RKO (cell line): ENCODE results near the gene ADI1.

Experiments
- DNase-seq: peaks from one replicate; pipeline ENCODE4 v3.0.0-alpha.2; 2016; ENCODE audit warnings: low spot score

The ADI1 gene, protein sequence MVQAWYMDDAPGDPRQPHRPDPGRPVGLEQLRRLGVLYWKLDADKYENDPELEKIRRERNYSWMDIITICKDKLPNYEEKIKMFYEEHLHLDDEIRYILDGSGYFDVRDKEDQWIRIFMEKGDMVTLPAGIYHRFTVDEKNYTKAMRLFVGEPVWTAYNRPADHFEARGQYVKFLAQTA

DNA sequence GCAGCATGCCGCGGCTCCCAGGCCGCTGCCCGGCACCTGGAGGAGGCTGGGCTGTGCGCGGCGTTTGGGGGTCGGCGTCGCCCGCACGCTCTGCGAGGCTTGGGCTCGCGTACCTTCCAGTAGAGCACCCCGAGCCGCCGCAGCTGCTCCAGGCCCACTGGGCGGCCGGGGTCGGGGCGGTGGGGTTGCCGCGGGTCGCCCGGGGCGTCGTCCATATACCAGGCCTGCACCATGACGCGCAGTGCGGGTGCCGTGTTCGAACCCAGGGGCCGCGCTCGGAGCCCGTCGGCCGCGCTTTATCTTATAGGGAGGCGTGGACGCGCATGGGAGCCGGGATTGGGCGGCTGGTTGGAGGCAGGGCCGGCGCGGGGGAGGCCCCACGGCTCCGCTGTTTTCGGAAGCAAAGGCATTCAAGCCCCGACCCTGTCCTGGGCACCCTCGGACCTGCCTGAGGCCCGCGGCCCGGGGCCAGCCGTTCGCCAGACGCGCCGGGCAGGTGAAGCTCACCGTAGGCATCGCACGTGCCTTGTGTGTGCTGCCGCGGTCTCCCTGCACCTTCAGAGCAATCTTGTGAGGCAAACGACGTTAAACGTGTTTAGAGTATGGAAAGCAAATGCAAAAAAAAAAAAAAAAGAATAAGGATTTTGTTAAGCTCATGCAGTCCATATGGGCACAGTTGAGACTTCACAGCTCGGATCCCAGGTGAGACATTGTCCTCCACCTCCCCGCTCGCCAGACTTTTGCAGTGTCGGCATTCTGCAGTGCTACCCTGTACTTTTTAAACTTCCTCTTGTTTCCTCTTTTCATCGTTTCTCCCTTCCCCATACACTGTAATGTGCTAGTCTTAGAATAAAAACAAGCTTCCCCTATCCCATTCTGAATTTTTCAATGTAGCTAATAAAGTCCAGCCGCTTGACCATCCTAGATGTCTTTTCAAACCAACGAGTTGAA is at the start of gene ADI1:
Gene ADI1, minus strand, starts transcription at position 277 of the 951 bp plus-strand sequence. Its CDS starts 44 bp downstream, at position 233.
- DNase-seq = peak; percentile 78

DNA sequence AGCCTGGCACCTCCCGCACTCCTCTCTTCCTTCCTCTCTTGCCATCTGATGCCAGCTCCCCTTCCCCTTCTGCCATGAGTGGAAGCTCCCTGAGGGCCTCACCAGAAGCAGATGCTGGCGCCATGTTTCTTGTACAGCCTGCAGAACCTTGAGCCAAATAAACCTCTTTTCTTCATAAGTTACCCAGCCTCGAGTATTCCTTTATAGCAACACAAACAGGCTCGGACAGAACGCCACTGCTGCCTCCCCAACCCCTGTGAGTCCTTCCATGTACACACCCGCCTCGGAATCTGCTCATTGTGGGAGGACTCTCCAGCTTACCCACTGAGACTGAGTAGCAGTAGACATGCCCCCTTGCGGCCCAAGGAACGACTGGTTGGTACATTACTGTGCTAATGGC is 47.5 kb upstream of the ADI1 start:
- DNase-seq = no peak

DNA sequence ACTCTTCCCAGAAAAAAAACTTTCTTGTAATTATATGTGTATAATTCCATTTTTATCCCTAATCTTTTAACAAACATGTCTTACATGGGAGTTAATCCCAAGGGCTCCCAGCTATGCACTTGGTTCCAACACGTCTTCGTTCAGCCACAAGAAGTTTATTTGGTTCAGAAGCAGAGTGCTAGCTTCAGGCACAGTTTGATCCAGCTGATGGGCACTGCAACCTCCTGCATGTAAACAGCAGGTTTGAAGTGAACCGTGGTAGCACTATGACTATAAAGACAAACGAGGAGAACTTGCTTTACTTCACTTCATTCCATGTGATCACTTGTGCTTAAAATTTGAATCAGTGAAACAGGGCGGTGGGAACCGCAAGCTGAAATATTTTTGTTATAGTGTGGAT is 45.8 kb upstream of the ADI1 start:
- no peak for DNase-seq

DNA sequence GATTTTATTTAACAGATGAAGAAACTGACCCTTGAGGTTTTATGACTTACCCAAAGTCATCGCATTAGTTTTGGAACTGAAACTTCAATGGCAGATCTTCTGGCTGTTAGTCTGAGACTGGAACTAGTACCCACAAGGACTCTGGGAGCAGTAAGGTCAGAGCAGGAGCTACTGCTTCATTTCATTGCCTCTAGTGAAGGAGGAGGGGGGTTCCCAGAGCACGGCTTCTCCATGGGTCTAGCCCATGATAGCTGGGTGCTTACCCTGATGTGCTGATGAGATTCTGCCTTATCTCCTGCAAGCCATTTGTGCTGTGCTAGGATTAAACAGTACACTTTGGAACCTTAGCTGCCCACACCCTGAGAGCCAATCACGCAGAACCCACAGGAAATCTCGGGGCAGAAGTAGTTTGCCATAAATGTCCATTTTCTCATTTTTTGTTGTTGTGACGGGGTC is 44.2 kb upstream of the ADI1 start:
- no peak for DNase-seq

DNA sequence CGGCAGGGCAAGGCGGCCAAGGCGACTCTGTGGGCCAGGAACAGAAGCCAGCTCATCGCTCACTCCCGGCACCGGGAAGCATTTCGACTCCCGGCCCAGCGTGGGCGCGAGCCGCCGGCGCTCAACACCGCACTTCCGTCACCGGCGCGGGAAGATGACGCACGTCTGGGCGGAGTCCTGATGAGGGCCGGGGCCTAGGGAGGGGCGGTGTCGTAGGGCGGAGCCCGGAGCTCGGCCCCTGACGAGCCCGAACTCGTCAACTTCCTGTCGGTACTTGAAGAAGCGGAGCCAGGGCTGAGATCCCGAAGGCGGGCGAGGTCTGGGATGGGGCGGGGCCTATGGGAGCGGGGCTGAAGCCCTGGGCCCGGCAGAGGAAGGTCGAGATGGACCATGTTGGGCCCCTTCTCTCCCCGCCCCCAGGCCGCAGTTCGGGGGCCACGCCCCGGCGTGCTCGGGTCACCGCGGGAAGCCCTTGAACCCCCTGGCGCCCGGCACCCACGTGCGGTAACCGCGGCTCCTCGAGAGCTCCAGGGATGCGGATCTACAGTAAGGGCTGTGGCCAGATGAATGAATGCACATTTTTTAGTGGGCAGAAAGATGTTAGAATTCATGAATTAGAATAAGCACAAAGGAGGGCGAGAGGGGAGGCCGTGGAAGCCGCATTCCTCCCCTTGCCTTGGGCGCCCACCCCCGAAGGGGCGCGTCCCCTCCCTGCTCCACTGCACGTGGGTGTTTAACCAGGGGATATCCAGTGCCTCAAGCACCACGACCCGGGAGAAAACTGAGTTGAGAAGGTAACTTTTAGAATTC is 39.1 kb upstream of the ADI1 start, which contains the start of gene RNASEH1:
Gene RNASEH1, minus strand, starts transcription at position 129 of the 810 bp plus-strand sequence. Its CDS starts 73 bp downstream, at position 56.
- DNase-seq = peak; percentile 98

DNA sequence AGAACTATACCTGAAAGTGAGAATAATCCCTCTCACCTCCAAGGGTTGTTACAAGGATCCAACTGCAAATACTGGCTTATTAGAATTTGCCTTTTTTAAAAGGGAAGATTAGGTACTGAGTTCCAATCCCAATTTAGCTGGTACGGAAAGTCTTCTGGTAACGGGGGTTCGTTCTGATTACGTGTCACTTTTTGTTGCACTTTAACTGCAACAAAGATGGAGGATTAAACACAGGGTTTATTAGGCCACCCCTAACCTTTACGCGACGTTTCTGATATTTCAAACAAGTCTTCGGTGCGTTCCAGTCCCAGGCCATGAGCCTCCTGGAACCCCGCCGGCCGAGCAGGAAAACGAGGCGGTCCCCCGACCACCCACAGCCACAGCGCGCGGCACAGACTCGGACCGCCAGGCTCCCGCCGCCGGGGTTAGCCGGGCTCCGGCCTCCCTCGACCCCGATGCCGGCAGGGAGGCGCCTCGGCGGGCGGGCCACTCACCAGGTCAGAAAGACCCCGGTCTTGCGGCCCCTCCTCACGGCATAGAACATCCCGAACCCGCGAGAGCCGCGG is 38.4 kb upstream of the ADI1 start:
- DNase-seq = peak; percentile 33

DNA sequence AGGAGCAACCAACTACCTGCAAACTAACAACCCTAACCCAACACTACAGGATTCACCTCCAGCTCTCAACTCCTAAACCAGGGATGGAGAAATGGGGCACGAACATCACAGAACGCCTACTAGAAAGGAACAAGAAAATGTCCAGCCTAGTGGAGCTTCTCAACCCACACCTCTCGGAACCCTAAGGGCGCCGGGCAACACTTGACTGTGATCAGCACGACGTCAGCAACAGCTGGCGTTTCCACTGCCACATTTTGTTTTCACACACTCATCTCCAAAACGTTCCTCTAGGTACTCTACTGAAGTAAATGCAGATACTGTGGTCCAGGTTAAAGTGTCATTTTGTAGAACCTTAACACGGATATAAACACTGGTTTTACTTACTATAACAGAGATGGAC is 34.6 kb upstream of the ADI1 start:
- DNase-seq = no peak

DNA sequence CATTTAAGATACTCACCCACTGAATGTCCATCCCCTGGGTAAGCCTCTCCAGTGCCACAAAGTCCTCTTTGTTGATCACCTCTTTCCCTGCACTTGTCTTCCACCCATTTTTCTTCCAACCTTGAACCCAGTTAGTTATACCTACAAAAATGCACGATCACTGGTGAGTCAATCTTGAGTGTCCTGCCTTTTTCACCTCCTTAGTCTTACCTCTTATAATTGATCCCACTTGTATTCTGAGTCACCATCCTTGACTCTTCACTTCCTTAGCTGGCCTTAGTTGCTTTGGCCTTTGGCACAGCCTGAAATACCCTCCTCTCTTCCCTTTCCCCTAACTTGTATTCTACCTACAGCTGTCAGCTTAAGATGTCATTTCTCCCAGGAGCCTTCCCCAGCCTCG is 28.6 kb upstream of the ADI1 start:
- DNase-seq = peak; percentile 47

DNA sequence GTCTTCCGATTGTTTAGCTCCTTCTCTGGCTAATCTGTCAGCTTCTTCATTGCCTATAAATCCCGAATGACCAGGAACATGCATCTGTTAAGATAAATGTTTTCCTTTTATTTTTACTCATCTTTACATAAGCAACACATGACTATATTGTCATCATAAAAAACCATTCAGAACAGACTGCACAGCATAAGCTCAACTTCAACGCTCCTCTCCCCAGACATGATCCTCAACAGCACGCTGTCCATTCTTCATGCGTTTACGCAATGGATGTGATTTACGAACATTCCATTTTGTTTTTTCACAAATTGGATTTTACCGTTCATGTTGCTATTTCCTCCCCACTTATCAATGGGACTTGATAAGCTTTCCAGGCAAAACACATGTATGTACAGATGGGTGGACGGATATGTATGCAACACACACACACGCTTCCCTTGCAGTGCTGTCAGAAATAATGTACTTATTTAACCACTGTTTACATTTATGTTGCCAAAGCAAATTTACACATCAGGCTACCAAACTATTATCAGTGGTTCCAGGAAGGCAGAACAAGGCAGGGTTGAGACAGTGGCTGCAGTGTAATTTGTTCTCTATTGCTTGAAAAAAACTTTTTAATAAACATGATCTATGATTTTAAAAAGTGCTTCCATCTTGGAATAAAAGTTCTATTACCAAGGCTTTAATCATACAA is 26.6 kb upstream of the ADI1 start:
- no peak for DNase-seq

DNA sequence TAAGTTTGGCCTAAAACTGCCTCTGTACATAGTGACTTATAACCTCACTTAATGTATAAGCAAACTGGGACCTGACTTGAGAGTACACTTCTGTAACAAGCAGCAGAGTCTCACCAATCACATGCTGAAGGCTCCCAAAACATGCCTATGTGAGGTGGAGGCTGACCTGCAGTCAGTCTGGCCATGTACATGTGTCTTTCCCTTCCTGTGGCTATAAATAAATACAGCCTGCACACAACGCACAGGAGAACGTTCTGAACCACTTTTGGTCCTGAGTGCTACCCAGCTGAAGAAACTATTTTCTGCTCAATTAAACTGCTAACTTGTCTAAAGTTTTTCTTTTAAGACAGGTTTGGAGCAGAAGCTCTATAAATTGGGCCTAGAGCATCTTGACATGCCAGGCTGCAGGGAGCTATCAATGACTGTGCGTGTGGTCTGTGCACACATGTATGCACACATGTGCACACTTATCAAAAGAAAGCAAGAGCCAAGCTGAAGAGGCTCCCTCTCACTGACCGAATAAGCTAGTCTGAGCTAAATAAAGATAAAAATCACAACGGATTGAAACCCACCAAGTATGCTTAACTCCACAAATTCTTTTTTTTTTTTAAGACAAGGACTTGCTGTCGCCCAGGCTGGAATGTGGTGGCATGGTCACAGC is 23.8 kb upstream of the ADI1 start:
- no peak for DNase-seq

DNA sequence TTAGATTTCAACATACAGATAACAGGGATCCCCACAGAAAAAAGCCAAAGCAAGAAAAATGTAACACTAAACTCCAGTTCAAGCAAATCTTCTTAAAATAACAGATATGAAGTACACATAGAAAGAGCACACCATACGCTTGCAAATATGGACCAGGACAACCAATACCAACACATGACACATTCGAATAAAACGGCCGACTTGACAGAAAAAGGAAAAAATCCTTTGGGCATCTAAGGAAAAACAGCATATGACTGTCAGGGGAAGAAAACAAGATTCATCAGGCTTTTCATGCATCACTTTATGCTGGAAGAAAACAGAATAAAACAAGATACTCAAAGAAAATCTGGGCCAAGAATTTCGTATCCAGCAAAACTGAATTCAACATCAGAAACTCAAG is 22.8 kb upstream of the ADI1 start:
- DNase-seq = no peak

DNA sequence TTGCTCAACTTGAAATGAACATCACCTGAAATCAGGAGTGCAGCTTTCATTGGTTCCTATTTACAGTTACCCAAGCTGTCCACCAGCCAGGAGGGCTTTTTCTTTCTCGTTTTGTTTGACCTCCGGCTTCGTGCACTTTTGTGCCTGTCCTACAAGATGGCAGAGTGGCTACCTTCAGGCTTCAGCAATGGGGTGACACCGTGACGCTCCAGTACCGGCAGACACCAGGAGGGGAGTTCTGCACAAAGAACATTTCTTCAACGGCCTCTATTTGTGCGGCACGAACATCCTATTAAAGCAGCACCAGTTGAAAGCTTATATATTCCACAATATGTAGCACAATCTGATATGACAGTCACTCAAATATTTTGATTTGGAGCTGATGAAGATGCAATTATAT is 20.5 kb upstream of the ADI1 start:
- DNase-seq = no peak

DNA sequence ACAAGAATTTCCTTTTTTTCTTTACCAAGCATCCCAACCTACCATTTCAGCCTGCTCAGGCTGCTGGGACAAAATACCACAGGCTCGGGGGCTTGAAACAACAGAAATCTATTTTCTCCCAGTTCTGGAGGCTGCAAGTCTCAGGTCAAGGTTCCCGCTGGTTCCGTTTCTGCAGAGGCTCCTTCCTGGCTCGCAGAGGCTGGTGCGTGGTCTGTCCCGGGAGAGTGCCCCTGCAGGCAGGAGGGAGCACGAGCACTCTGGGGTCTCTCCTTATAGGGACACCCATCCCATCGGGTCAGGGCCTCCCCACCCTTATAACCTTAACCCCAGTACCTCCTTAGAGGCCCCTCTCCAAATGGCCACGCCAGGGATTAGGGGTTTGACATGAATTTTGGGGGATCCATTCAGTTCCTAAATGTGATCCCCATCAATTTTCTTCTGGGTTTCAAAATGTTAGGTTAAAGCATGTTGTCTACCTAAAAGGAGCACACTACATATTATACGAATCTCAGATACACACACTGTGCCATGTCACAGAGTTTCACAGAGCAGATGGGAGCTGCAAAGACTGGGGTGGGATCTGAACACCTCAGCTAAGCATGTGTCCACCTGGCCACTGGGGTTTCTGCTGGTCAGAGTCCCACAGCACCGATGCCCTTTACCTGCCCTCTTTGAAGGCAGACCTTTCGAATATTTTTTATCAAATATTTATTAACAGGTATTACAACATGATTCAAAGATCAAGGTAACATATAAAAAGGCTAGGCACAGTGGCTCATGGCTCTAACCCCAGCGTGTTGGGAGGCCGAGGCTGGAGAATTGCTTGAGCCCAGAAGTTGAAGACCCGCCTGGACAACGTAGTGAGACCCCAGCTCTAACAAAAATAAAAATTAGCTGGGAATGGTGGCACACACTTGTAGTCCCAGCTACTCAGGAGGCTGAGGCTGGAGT is 17.6 kb upstream of the ADI1 start:
- peak; percentile 86 for DNase-seq

DNA sequence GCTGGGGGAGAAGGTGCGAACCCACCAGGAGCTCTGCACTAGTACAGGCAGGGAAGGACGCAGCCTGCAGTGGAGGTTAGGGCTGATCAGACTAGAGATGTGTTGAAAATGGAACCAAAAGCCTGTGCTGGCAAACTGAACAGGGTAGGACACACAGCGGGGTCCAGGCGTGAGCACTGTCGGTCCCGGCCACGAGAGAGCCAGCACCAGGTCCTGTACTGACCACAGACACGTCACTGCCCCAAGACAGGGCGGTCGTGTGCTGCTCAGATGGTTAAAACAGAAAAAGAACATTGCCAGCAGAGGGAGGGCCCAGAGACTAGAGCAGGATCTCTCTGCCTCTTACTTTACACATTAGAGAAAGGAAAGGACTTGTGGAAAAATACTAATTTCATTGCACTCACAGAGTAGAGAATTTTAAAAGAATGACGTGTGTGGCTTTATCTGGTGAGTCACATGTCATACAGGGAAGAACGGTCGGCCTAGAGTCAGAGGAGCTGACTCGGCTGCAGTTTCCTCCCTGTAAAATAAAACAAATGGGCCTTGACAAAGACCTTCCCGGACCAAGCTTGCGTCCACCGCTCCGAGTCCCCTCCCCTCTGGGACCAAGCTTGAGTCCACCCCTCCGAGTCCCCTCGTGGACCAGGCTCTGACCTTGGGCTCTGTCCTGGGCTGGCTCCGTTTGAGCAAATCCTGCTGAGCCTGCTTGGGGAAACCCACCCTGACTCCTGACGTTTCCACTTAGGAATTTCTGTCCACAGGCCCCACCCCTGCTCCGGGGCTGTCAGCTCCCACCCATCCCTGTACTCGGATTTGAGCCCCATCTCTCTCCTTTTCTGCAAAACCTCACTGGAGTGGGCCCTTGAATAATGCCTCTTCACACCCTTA is 16.7 kb upstream of the ADI1 start:
- DNase-seq = peak; percentile 93

DNA sequence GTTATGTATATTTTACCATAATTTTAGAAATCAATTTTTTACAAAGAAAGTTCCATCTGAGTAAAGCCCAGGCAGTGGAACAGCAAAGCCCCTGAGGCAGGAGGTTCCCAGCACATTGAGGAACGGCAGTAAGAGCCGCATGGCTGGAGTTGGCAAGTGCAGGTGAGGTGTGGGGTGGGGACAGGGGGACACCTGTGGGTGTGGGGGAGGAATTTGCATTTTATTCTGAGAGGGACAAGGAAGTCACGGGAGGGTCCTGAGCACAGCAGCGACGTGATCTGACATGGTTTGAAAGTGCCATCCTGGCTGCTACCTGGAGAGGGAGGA is 16.1 kb upstream of the ADI1 start:
- DNase-seq = no peak

DNA sequence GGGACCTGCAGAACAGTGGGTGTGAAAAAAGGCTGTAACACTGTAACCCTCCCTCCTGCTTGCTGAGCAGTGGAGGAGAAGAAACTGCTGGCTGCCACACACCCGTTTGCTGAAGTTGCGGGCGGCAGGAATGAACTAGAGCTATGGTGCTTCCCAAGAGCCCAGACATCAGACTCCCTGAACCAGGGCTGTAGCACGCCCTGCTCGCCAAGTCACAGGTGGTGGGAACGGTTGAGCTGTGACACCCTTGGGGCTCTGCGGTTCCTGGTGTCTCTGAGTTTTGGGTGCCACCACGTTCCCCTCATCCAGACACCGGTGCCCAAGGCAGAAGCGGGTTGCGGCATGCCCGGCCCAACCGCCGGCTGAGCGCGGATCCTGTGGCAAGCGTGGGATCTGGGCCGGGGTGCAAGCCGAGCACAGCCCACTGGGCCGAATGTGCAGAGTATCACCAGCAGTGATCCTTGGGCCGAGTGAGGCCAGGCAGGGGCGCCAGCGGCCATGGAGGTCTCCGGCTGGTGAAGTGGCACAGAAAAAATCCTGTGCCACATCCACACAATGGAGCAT is 15.0 kb upstream of the ADI1 start:
- DNase-seq = no peak

DNA sequence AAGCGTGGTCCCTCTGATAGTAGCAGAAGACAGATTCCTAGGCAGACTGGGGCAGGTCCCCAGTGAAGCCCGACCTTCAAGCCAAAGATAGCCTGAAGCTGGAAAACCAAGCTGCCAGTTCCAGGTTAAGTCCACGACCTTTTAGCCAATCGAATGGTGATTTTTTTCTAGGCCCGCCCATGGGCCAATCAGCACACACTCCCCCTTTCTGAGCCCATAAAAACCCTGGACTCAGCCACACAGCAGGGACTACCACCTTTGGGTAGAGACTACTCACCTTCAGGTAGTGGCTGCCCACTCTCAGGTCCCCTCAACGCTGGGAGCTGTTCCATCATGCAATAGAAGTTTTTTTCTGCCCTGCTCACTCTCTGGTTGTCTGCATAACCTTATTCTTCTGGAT is 14.5 kb upstream of the ADI1 start:
- DNase-seq = no peak

DNA sequence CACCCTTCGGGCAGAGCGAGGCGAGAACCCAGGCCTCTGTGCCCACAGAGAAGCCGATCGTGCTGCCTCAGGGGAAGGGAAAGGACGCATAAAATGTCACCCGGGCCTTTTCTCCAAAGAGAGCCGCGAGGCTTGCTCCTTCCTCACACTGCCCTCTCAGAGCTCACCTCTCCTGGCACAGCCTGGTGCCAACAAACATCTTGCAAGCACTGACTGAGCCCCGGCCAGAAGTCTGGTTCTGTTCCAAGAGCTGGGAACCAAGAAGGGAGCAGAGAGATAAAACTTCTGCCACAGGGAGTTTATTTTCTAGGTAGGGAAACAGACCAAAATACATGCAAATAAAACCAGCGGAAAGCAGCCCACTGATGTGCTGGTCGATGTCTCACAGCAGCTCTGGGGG is 13.6 kb upstream of the ADI1 start:
- no peak for DNase-seq
